Stimulated activated CD4-positive, alpha-beta T cell treated with anti-CD3 and anti-CD28 coated beads, Interleukin-12 subunit alpha, Interleukin-12 subunit beta, amount 100 ng/mL, for 48 hours (primary cell): ENCODE results near the gene OVOL2.
A peak's percentile ranks its signal among the peaks of the same experiment; 100 is the strongest.

Experiments used
- DNase-seq, 3 donors: peaks; one replicate each; pipeline ENCODE4 v3.0.0-alpha.2; 2020; ENCODE audit warnings: low read depth in 2 of 3, low spot score in 1 of 3

Gene OVOL2

DNA sequence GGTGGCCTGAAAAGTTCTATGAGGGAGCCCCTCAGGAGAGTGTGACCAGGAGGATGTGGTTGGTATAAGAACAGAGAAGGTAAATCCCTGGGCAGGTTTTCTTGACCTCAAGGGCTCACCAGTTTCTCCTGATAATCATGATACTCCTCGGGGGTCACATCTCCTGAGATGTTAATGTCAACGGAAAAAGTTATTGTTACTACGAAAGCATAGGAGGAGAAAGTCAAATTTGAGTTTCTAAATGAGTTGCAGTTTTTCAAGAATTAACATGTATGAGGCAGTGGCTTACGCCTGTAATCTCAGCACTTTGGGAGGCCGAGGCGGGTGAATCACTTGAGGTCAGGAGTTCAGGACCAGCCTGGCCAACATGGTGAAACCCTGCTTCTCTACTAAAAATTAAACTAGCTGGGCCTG lies 65.5 kb downstream of the OVOL2 start:
- peak in 2 of 3 donors; percentile 13 to 32 for DNase-seq

DNA sequence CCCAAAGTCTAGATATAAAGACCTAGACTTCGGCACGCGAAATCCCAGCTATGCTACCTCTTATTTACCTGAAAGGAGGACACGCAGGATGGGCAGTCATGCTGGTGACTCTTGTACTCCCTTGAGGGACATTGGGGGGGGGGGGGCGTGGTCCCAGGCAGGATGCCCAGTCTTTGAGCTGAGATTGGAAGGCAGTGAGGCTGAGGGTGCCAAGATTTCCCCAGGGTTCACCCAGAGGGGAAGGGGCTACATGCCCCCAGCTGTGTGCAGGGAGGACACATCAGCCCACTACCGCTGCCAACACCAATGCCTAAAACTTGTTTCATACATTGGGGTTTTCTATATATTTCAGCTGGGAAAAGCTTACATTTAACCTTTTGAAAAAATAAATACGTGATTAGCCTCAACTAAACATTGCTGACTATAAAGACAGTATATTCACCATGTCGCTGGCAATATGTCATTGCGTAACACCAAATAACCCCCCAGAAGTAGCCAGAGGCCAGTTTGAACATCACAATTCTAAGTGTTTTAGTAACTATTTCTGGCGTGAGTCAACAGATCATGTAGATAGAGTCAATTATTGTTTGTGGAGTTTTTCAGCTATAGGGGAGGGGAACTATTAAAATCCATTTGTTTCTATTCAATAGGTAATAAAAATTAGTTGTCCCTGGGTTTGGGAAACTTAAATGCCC lies 67.3 kb downstream of the OVOL2 start:
- DNase-seq = no peak

DNA sequence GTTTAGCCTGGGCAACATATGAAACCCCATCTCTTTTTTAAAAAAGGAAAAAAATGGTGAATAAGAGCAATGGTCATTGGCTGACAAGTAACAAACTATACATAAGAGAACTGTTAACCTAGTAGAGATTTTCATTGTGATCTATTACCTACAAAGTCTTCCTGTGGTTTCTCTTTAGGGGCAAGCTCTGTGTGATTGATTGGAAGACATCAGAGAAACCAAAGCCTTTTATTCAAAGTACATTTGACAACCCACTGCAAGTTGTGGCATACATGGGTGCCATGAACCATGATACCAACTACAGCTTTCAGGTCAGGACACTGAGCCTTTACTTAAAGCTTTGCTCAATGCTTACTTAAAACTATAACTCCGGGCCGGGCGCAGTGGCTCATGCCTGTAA lies 69.7 kb downstream of the OVOL2 start:
- no peak for DNase-seq

DNA sequence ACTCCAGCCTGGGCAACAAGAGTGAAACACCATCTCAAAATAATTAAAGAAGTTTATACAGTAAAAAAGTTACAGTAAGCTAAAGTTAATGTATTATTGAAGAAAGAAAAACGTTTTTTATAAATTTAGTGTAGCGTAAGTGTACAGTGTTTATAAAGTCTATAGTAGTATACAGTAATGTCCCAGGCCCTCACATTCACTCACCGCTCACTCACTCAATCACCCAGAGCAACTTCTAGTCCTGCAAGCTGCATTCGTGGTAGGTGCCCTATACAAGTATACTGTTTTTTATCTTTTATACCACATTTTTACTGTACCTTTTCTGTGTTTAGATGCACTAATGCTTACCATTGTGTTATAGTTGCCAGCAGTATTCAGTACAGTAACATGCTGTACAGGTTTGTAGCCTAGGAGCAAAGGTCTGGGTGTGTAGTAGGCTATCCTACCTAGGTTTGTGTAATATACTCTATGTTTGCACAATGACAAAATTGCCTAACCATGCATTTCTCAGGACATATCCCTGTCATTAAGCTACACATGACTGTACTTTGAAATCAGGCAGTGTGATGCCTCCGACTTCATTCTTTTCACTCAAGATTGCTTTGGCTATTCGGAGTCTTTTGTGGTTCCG lies 72.2 kb downstream of the OVOL2 start:
- DNase-seq = no peak

DNA sequence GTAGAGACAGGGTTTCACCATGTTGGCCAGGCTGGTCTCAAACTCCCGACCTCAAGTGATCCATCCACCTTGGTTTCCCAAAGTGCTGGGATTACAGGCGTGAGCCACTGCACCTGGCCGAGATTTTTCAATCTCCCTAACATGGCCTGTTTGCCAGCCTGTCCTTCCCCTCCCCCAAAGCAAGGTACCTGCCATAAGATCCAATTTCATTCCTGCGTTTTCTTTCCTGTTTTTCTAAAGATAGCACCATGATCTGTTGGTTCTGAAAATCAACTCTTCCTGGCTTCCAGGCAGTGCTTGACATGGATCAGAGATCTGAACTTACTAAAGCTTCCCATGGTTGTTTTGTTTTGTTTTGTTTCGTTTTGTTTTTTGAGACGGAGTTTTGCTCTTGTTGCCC lies 81.4 kb downstream of the OVOL2 start:
- DNase-seq = no peak
